Kidney capillary endothelial cell (primary cell): ENCODE results near the gene TUBA1A.
"Not testable (repeated sequence)": the region's sequence is repeated elsewhere in the genome, so short reads cannot be mapped to it uniquely, and the experiment has no call there.

Experiments
- DNase-seq: peaks from one replicate; pipeline ENCODE4 v3.0.0-alpha.2; 2018; ENCODE audit warnings: low spot score

TUBA1A gene

DNA sequence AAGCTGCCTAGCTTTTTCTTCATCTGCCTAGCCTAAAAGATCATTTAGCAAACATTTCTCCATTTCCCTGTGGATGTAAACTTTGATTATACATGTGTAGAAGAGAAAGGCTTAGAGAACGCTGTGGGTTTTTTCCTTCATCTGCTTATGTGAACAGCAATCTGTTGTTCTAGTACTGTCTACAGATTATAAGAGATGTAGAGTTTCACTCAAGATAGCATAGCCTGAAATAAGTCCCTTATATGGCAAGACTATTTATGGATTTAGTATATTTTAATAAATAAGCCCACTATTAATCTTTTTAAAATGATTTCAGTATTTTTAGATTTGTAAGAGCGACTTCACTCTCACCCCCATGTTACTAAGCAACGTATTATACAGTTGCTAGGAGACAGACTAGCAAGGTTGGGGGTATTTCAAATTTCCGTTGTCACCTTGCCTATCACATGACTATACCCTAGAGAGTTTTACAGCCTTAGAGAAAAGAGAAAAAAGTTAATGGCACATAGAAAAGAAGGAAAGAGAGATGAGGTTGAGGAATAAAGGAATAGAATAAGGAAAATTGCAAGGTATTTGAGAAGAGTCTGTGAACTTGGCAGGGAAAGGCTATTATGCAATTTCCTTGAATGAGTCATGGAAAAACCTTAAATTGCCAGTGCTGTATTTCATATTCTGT is 12.2 kb upstream of the TUBA1A start:
- DNase-seq = peak; percentile 73

- DNase-seq = peak; percentile 83
Measured at GRCh38 chr12:49198431-49199155, 9.7 kb upstream of the TUBA1A start.

GRCh38 chr12:49197256-49197655 is 8.4 kb upstream of the TUBA1A start:
- DNase-seq = no peak

- no peak for DNase-seq
Measured at GRCh38 chr12:49195736-49196135, 6.9 kb upstream of the TUBA1A start.

GRCh38 chr12:49193746-49194145 is 4.9 kb upstream of the TUBA1A start:
- DNase-seq = not testable (repeated sequence)

GRCh38 chr12:49191498-49191897 is 2.6 kb upstream of the TUBA1A start:
- DNase-seq = not testable (repeated sequence)

DNA sequence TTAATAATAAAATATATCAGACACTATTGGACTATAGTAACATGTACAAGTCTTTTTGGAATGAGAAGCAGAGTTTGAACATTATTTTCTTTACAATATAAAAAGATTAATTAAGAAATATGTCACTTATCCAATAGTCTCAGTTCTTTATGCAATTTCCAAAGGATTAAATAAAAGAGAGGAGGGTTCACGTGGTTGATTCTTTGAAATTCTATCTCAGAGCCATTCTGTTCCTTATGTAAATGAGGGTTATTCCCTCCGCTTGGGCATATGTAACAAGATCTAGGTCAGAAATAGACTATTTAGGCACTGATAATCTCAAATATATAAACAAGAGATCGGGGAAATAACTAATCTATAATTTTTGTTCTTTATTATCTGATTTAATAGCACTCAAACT is 2.1 kb upstream of the TUBA1A start:
- DNase-seq = no peak

DNA sequence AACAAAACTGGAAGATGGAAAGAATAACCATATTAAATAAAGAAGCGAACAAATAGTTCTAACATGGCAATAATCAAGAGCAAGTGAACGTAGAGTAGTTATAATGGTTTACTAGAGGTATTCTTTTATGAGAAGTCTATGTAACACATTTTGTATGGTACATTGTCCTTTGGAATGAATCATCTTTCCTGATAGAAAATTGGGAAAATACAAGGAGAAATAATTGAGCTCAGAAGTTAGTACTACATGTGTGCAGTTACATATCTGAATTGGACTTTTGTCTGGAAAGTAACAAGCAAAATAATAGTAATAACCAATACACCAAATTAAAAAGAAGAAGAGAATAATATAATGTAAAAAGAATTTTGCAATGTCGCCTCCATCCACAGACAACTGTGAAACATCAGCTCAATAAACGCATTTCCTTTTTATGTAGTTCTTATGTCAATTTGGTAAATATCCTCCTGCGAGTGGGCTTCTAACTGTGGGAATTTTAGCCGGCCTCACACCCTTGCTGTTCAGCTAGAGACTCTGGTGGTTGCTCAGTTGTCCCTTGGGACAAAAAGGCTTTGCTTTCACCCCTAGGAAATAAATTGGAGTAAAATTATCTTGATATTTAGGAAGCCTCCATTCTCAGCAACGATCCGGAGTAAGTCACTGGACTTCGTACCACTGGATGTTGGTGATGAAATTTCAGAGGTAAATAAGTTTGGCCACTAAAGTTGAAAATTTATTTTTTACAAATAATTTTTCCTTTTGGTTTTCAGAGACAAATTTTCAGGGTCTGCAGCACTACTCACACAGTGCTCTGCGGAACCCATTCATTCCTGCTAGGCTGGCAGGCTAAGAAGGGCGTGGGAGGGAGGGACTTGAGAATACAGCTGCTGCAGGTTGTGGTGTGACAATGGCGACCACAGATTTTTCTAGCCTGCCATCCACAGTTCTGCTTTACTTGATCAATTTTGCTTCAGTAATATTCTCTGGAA is 1.1 kb upstream of the TUBA1A start:
- peak; percentile 47 for DNase-seq

- DNase-seq = peak; percentile 32
Measured at GRCh38 chr12:49188201-49188915, 522 bp downstream of the TUBA1A start.

DNA sequence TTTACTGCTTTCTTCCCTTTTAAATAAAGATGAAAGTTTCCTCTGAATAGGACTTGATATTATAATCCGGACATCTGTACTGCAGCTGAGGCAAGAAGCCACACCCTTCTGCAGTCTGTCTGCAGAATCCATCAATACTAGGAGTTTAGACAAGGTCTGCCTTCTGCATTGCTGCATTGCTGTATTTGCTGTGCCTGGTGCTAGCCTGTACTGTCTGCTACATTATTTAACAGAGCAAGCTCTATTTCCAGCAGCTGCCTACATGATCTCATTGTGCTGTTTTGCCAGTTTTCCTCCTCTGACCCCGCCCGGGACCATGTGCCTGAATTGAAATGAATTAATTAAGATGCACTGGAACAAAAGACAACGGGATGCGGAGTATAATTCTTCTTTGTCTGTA is 1.7 kb downstream of the TUBA1A start:
- peak; percentile 26 for DNase-seq

GRCh38 chr12:49186307-49186706 is 2.6 kb downstream of the TUBA1A start:
- DNase-seq = not testable (repeated sequence)

DNA sequence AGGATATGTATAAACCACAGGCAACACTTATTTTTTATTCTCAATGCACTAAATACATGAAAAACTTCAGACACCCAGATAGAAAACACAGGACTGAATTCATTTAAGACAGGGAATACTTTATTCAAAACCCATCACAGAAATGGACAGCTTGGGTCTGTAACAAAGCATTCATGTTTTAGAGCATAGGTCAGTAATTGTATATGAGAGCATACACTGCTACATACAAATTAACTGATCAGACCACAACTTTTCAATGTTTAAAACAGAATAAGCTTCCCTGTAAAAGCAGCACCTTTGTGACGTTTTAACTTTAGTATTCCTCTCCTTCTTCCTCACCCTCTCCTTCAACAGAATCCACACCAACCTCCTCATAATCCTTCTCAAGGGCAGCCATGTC is 4.2 kb downstream of the TUBA1A start:
- not testable (repeated sequence) for DNase-seq

DNA sequence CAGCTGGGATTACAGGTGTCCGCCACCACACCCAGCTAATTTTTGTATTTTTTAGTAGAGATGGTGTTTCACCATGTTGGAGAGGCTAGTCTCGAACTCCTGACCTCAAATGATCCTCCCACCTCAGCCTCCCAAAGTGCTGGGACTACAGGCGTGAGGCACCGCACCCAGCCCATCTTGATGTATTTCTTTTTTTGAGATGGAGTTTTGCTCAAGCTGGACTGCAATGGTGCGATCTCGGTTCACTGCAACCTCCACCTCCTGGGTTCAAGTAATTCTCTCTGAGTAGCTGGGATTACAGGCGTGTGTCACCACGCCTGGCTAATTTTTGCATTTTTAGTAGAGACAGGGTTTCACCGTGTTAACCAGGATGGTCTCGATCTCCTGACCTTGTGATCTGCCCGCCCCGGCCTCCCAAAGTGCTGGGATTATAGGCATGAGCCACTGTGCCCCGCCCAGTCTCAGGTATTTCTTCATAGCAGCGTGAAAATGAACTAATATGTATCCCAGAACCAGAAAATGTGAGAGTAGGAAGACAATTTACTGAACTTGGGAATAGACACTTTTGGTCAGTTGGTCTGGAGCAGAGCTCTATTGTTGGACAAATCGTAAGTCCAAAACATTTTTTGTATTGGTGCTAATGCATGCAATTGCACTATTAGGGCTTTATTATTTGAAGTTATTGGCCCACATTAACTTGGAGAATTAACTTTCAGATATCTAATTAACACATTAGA is 5.5 kb downstream of the TUBA1A start:
- not testable (repeated sequence) for DNase-seq

- DNase-seq = no peak
Measured at GRCh38 chr12:49174218-49174617, 14.7 kb downstream of the TUBA1A start.

DNA sequence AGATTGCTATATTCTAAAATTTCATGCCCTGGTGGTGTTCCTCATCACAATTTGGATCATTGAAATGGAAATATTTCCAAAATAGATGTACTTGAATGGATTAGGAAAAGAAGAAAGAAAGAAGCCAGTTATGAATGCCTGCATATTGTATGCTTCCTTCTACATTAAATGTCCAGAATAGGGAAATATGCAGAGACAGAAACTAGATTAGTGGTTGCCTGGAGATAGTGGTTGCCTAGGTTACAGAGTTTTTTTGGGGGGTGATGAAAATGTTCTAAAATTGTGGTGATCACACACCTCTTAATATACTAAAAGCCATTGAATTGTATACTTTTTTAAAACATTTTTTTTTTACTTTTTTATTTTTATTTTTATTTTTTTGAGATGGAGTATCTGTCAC is 18.0 kb downstream of the TUBA1A start:
- DNase-seq = no peak

- no peak for DNase-seq
Measured at GRCh38 chr12:49165114-49165513, 23.8 kb downstream of the TUBA1A start.

DNA sequence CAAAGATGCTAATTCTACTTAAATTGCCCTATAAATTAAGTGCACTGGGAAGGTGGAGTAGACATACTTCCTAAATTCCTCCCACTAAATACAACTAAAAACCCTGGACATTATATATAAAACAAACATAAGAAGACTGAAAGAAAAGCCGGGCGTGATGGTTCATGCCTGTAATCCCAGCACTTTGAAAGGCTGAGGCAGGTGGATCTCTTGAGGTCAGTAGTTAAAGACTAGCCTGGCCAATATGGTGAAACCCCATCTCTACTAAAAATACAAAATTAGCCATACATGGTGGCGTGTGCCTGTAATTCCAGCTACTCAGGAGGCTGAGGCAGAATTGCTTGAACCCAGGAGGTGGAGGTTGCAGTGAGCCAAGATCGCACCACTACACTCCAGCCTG is 27.0 kb downstream of the TUBA1A start:
- not testable (repeated sequence) for DNase-seq

DNA sequence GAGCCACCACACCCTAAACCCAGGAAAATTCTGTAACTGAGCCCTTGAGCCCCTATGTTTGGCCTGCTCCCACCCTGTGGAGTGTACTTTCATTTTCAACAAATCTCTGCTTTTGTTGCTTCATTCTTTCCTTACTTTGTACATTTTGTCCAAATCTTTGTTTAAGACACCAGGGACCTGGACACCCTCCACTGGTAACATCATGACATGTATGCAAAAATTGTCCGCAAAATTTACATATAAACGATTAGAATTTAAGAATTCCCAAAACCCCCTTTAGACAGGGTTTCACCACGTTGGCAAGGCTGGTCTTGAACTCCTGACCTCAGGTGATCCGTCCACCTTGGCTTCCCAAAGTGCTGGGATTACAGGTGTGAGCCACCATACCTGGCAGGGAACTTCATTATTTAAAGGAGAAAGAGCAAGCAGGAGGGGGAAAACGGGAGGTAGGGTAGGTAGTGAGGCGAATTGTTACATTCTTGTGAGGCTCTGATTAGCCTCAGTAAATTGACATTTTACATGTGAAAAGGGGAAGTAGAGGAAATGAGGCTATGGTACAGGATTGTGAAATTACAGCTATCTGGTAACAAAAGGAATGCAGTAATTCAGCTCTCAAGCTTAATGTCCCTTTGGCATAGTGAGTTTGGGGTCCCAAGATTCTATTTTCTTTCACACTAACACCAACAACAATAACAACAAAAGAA is 27.6 kb downstream of the TUBA1A start:
- no peak for DNase-seq

- DNase-seq = no peak
Measured at GRCh38 chr12:49160399-49160798, 28.5 kb downstream of the TUBA1A start.

- DNase-seq = no peak
Measured at GRCh38 chr12:49154221-49154620, 34.7 kb downstream of the TUBA1A start.
